ENCODE data around the gene SNX9. TPM values are rescaled to one million over a fixed set of nuclear protein-coding genes. Genes with fewer than 3 reads are reported as not detected.

The SNX9 gene
- total and polyA plus RNA-seq, 2 of the 8 experiments (the other 6 are each of a cell fraction or from before 2014, with no cell fraction given), result 11.8 to 23.2 TPM

GRCh38 chr6:157839606-157840005 is 16.6 kb downstream of the SNX9 start:
- Histone ChIP-seq H2BK15ac (ENCODE audit: low read length) (no peak overlapping the region), H4K91ac (replicated peaks; ENCODE audit: insufficient read length, low read length) (peak overlapping the region; percentile 63), H3K27ac (ENCODE audit: low read depth, low read length) (no peak overlapping the region), H3K56ac (replicated peaks; ENCODE audit: insufficient read length, low read depth, low read length) (no peak overlapping the region), H3K4me2 (ENCODE audit: insufficient read depth in 1 of 2, low read depth in 2 of 2, low read length in 2 of 2) (no peak overlapping the region), H2AFZ (ENCODE audit: low read length) (no peak overlapping the region), H2BK120ac (replicated peaks; ENCODE audit: low read depth, low read length) (no peak overlapping the region), H4K5ac (ENCODE audit: insufficient read length, low read depth, low read length) (peak overlapping the region; percentile 2), H2BK20ac (ENCODE audit: low read length) (no peak overlapping the region), H2BK5ac (ENCODE audit: low read depth, low read length) (0 out of 2 replicates have a peak overlapping the region, but pooled peaks have one; percentile 46), H4K20me1 (replicated peaks in 1 of 2; ENCODE audit: control insufficient read depth in 1 of 2, insufficient read depth in 2 of 2, low read length in 2 of 2) (peaks cover 0 to 2% of the 10 kb centered on the region in 2 experiments), H3K23ac (ENCODE audit: insufficient read length) (no peak overlapping the region), H3K9ac (replicated peaks in 1 of 4; ENCODE audit: extremely low read depth in 1 of 4, low read depth in 3 of 4, low read length in 3 of 4) (no peak overlapping the region), H3K79me2 (ENCODE audit: control insufficient read depth in 1 of 2, insufficient read depth in 2 of 2, low read length in 2 of 2) (peaks cover 19 to 96% of the 10 kb centered on the region in 2 experiments), H3K4me1 (replicated peaks in 1 of 4; ENCODE audit: control insufficient read depth in 3 of 4, insufficient read depth in 4 of 4, low read length in 3 of 4) (peaks cover 0 to 11% (median 2%) of the 10 kb centered on the region in 4 experiments; a peak in 5 of 7 replicates), H3K4me3 (ENCODE audit: extremely low read depth in 1 of 4, insufficient read depth in 2 of 4, low read depth in 3 of 4, low read length in 4 of 4) (no peak overlapping the region), H3K23me2 (ENCODE audit: low read depth, low read length) (no peaks in the 10 kb centered on the region; the same call in 1 of the 2 replicates), H3K27me3 (replicated peaks in 1 of 4; ENCODE audit: control insufficient read depth in 3 of 4, extremely low read depth in 1 of 4, insufficient read depth in 3 of 4, low read length in 3 of 4) (no peaks in the 10 kb centered on the region), H2BK12ac (ENCODE audit: low read depth, low read length) (no peak overlapping the region; the same call in 1 of the 2 replicates), H2AK5ac (ENCODE audit: low read depth, low read length) (no peak overlapping the region), H3K79me1 (ENCODE audit: low read depth, low read length) (peaks cover 3% of the 10 kb centered on the region; the same call in 1 of the 2 replicates), H4K8ac (ENCODE audit: extremely low read depth, insufficient read depth, low read length) (no peak overlapping the region), H3K18ac (ENCODE audit: extremely low read depth, low read length) (no peak overlapping the region), H3K9me3 (ENCODE audit: insufficient read depth in 2 of 2, low read depth in 1 of 2, low read length in 1 of 2) (no peaks in the 10 kb centered on the region), H3K36me3 (ENCODE audit: control insufficient read depth in 2 of 4, insufficient read depth in 4 of 4, low read length in 3 of 4) (no peaks in the 10 kb centered on the region), H3K4ac (replicated peaks; ENCODE audit: insufficient read length, low read depth, low read length) (no peak overlapping the region), H3K14ac (ENCODE audit: insufficient read length) (no peak overlapping the region)
- CTCF ChIA-PET (ENCODE audit: partially characterized antibody), result interaction anchor here (1.0 kb wide), 1 partner anchor 173 kb away, joined by 3 read pairs; no protein-coding TSS in a partner anchor
- FAIRE-seq, result no peak
- no peak for DNase-seq (ENCODE audit: low read depth in 1 of 2, low spot score in 2 of 2)
- POLR2A ChIA-PET (ENCODE audit: partially characterized antibody), result no interaction called here
- WGBS, 2 experiments (ENCODE audit: extremely low coverage in 1 of 2, insufficient coverage in 1 of 2, insufficient read length in 1 of 2, insufficient replicate concordance in 2 of 2, low coverage in 1 of 2, low lambda C conversion rate in 2 of 2, missing lambda C conversion rate in 1 of 2), result 93% methylated on average over 5 of the region's 5 CpGs; no CpG with 5 or more reads in 1 of the 2 experiments
- TF ChIP-seq E2F6 (IDR thresholded peaks at IDR 0.05), result no peak

All from H1 (cell line).